Thyroid gland (tissue), 4 donors: ENCODE measurements around the gene DDR1. TPM values are rescaled to one million over a fixed set of nuclear protein-coding genes. Genes with fewer than 3 reads are reported as not detected.
A peak's percentile ranks its signal among the peaks of the same experiment; 100 is the strongest.
"Not testable (repeated sequence)": the region's sequence is repeated elsewhere in the genome, so short reads cannot be mapped to it uniquely, and the experiment has no call there.

ENCODE experiments used
- DNase-seq, 2 donors: peaks; one replicate each; pipeline ENCODE4 v3.0.0-alpha.2; 2019
- H3K27ac ChIP-seq, 3 donors: fragments of 200-600 bp; sonication (generic); 1 replicate in 2 of 3; 2 replicates in 1 of 3; pipeline ENCODE4 v1.5.1; 2016 to 2019; ENCODE audit warnings: mild to moderate bottlenecking in 1 of 3, moderate library complexity in 1 of 3
- H3K27me3 ChIP-seq: fragments of 200-600 bp; sonication (generic); one replicate; pipeline ENCODE4 v1.5.1; 2019
- H3K36me3 ChIP-seq, 2 donors: fragments of 200-600 bp; sonication (generic); one replicate each; pipeline ENCODE4 v1.5.1; 2016 to 2019
- H3K4me1 ChIP-seq, 2 donors: fragments of 200-600 bp; sonication (generic); one replicate each; pipeline ENCODE4 v1.5.1; 2017 to 2019
- H3K4me3 ChIP-seq, 3 donors: fragments of 200-600 bp; sonication (generic); replicated peaks in 1 of 3; 1 replicate in 2 of 3; 2 replicates in 1 of 3; pipeline ENCODE4 v1.5.1; 2016; ENCODE audit warnings: mild to moderate bottlenecking in 1 of 3
- H3K9me3 ChIP-seq: fragments of 200-600 bp; sonication (generic); one replicate; pipeline ENCODE4 v1.5.1; 2017
- CTCF ChIP-seq, 6 experiments: fragments of 200-600 bp in 3 of 6; fragments of 450-650 bp in 3 of 6; sonication (generic) in 3 of 6; IDR thresholded peaks; one replicate each; pipeline ENCODE4 v1.5.1; 2016 to 2019; ENCODE audit warnings: antibody characterized with exemption in 6 of 6, mild to moderate bottlenecking in 2 of 6, inconsistent platforms in 1 of 6, moderate library complexity in 1 of 6
- POLR2A ChIP-seq, 2 donors: fragments of 450-650 bp; IDR thresholded peaks; one replicate each; pipeline ENCODE4 v1.6.1; 2017; ENCODE audit warnings: antibody characterized with exemption in 2 of 2, mild to moderate bottlenecking in 2 of 2, moderate library complexity in 1 of 2
- WGBS, 2 donors: methylation state at CpG; one replicate each; pipeline ENCODE4 v1.1.5; 2017; 5-methylcytosine and 5-hydroxymethylcytosine counted together
- intact Hi-C: fragments of 100-400 bp; cut with DNase I; formaldehyde crosslinking; loops from one replicate; pipeline ENCODE4 v1.15.1; 2023
- total RNA-seq, 4 donors: library from RNA; depleted of rRNA; stranded (reverse); fragments of >200 nt; gene quantifications; one replicate each; pipeline ENCODE4 v1.2.3, GENCODE V29; 2016

DDR1 gene
- total RNA-seq, 4 donors from 2014 or later, result 93.4 to 207 (median 131) TPM

DNA sequence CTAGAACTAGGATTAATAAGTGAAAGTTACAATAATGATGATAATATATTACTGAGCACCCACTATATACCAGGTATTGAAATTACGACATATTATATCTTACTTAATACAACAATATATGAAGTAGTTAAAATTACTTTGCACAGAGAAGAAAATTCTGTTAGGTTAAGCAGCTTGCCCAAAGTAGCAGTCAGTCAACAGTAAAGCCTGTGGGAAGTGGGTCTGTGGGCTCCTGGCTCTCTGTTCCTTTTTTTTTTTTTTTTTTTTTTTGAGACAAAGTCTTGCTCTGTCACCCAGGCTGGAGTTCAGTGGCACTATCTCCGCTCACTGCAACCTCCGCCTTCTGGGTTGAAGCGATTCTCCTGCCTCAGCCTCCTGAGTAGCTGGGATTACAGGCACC, 18.9 kb downstream of the DDR1 start:
- Histone ChIP-seq H3K4me3 (no peak overlapping the region), H3K36me3 (peaks cover 15 to 17% of the 10 kb centered on the region in 2 donors), H3K4me1 (peaks cover 0 to 6% of the 10 kb centered on the region in 2 donors), H3K27me3 (no peaks in the 10 kb centered on the region), H3K9me3 (no peaks in the 10 kb centered on the region), H3K27ac (no peak overlapping the region)
- no peak for DNase-seq
- intact Hi-C loops, result no loop called here
- TF ChIP-seq POLR2A (IDR thresholded peaks at IDR 0.05) (no peak), CTCF (IDR thresholded peaks at IDR 0.05) (no peak)
- 96 to 97% methylated on average over 4 of the region's 4 CpGs for WGBS, 2 donors

DNA sequence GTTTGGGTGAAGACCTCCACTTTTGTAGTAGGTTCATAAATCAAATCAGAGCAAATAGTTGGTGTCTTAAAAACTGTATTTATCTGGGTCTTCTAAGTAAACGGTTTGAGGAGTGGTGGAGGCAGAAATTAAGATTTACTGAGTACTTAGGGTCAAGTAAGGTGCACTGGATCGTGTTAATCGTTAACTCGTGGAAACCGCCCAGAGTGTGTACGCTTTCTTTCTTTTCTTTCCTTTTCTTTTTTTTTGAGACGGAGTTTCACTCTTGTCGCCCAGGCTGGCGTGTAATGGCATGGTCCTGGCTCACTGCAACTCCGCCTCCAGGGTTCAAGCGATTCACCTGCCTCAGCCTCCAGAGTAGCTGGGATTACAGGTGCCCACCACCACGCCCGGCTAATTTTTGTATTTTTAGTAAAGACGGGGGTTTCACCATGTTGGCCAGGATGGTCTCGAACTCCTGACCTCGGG, 23.0 kb downstream of the DDR1 start:
- not testable (repeated sequence) for H3K27ac ChIP-seq

GRCh38 chr6:30907758-30908591, 23.7 kb downstream of the DDR1 start, which contains the start of gene GTF2H4:
Gene GTF2H4 (plus strand): TSS chr6:30908207.
- 0% methylated on average over 33 of the region's 49 CpGs for WGBS, 2 donors
- intact Hi-C loops, result no loop called here

More for the DNA sequence above, 23.0 kb downstream of the DDR1 start:
- Histone ChIP-seq H3K36me3 (peaks cover 8 to 15% of the 10 kb centered on the region in 2 donors), H3K4me3 (peak overlapping the region in 1 of 3 donors; percentile 87), H3K4me1 (peaks cover 10 to 14% of the 10 kb centered on the region in 2 donors)
- H3K27me3 ChIP-seq, H3K9me3 ChIP-seq, intact Hi-C loops, DNase-seq: not testable (repeated sequence)
- 44 to 54% methylated on average over 14 to 16 of the region's 16 CpGs for WGBS, 2 donors

GRCh38 chr6:30908700-30909099, 24.4 kb downstream of the DDR1 start:
- WGBS, 2 donors, result 11 to 13% methylated on average over 2 of the region's 2 CpGs
- Histone ChIP-seq H3K36me3 (peaks cover 8 to 17% of the 10 kb centered on the region in 2 donors), H3K4me3 (peak overlapping the region; percentile 78 to 100 (median 87)), H3K27me3 (no peaks in the 10 kb centered on the region), H3K9me3 (no peaks in the 10 kb centered on the region), H3K4me1 (peaks cover 12 to 16% of the 10 kb centered on the region in 2 donors), H3K27ac (no peak overlapping the region)
- intact Hi-C loops, result no loop called here
- no peak for TF ChIP-seq POLR2A (IDR thresholded peaks at IDR 0.05)
- no peak for TF ChIP-seq CTCF (IDR thresholded peaks at IDR 0.05)
- DNase-seq, result no peak

More at GRCh38 chr6:30907758-30908591, 23.7 kb downstream of the DDR1 start, which contains the start of gene GTF2H4:
- Histone ChIP-seq H3K4me1 (peaks cover 10 to 11% of the 10 kb centered on the region in 2 donors), H3K4me3 (peak within 1 kb of the TSS; percentile 78 to 100 (median 87)), H3K27ac (no peak within 1 kb of the TSS), H3K27me3 (no peaks in the 10 kb centered on the region), H3K36me3 (peaks cover 8 to 17% of the 10 kb centered on the region in 2 donors), H3K9me3 (no peaks in the 10 kb centered on the region)
- DNase-seq, result peak; percentile 97 to 98
- TF ChIP-seq POLR2A (IDR thresholded peaks at IDR 0.05) (peak in 1 of 2 donors; percentile 29), CTCF (IDR thresholded peaks at IDR 0.05) (no peak)

DNA sequence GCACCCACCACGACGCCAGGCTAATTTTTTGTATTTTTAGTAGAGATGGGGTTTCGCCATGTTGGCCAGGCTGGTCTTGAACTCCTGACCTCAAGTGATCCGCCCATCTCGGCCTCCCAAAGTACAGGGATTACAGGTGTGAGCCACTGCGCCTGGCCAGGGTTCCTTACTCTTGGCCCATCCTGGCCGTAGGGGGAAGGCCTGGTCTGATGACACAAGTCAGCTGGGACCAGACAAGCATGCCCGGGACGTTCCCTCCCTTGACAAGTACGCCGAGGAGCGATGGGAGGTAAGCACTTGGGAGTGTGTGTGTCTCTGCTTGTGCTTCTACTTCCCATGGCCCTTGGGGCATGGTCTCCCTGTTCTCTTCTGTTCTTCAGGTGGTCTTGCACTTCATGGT, 26.2 kb downstream of the DDR1 start:
- H3K27ac ChIP-seq, H3K4me3 ChIP-seq, H3K9me3 ChIP-seq, intact Hi-C loops, H3K27me3 ChIP-seq, DNase-seq: not testable (repeated sequence)
- Histone ChIP-seq H3K4me1 (peaks cover 26 to 27% of the 10 kb centered on the region in 2 donors), H3K36me3 (peaks cover 8 to 17% of the 10 kb centered on the region in 2 donors)
- 87 to 98% methylated on average over 12 of the region's 12 CpGs for WGBS, 2 donors
